HG02678 (cell line): ENCODE results near the gene CCDC15.
"Not testable (repeated sequence)": the region's sequence is repeated elsewhere in the genome, so short reads cannot be mapped to it uniquely, and the experiment has no call there.

Source experiments
- ATAC-seq: cut with Tn5 transposase; IDR thresholded peaks from one replicate; pipeline ENCODE4 v1.9.1; 2021; ENCODE audit warnings: mild to moderate bottlenecking, moderate library complexity; ENCODE audit not compliant: unreplicated experiment

The CCDC15 gene

GRCh38 chr11:125080531-125080911 lies 126.5 kb downstream of the CCDC15 start:
- no peak for ATAC-seq

GRCh38 chr11:125081098-125081798 lies 127.2 kb downstream of the CCDC15 start:
- no peak for ATAC-seq

GRCh38 chr11:125082040-125082439 lies 128.0 kb downstream of the CCDC15 start:
- no peak for ATAC-seq

GRCh38 chr11:125082611-125083311 lies 128.8 kb downstream of the CCDC15 start:
- ATAC-seq: no peak

- ATAC-seq: no peak
Measured at GRCh38 chr11:125083312-125084056, 129.5 kb downstream of the CCDC15 start.

- ATAC-seq: no peak
Measured at GRCh38 chr11:125084057-125084416, 130.0 kb downstream of the CCDC15 start.

- ATAC-seq: no peak
Measured at GRCh38 chr11:125084761-125085231, 130.8 kb downstream of the CCDC15 start.

GRCh38 chr11:125085301-125086081 lies 131.5 kb downstream of the CCDC15 start:
- ATAC-seq: no peak

- no peak for ATAC-seq
Measured at GRCh38 chr11:125086633-125087296, 132.8 kb downstream of the CCDC15 start.

- ATAC-seq: no peak
Measured at GRCh38 chr11:125088123-125088522, 134.1 kb downstream of the CCDC15 start.

GRCh38 chr11:125088576-125089455 lies 134.8 kb downstream of the CCDC15 start:
- ATAC-seq: no peak

GRCh38 chr11:125089481-125089880 lies 135.5 kb downstream of the CCDC15 start:
- not testable (repeated sequence) for ATAC-seq

- not testable (repeated sequence) for ATAC-seq
Measured at GRCh38 chr11:125090151-125090550, 136.1 kb downstream of the CCDC15 start.

GRCh38 chr11:125090816-125091215 lies 136.8 kb downstream of the CCDC15 start:
- ATAC-seq: no peak
